GM19455 (cell line): ENCODE measurements around the gene SNX10.
"Not testable (repeated sequence)": the region's sequence is repeated elsewhere in the genome, so short reads cannot be mapped to it uniquely, and the experiment has no call there.

Experiments
- ATAC-seq: cut with Tn5 transposase; IDR thresholded peaks from one replicate; pipeline ENCODE4 v1.9.1; 2021; ENCODE audit not compliant: unreplicated experiment

Gene SNX10

DNA sequence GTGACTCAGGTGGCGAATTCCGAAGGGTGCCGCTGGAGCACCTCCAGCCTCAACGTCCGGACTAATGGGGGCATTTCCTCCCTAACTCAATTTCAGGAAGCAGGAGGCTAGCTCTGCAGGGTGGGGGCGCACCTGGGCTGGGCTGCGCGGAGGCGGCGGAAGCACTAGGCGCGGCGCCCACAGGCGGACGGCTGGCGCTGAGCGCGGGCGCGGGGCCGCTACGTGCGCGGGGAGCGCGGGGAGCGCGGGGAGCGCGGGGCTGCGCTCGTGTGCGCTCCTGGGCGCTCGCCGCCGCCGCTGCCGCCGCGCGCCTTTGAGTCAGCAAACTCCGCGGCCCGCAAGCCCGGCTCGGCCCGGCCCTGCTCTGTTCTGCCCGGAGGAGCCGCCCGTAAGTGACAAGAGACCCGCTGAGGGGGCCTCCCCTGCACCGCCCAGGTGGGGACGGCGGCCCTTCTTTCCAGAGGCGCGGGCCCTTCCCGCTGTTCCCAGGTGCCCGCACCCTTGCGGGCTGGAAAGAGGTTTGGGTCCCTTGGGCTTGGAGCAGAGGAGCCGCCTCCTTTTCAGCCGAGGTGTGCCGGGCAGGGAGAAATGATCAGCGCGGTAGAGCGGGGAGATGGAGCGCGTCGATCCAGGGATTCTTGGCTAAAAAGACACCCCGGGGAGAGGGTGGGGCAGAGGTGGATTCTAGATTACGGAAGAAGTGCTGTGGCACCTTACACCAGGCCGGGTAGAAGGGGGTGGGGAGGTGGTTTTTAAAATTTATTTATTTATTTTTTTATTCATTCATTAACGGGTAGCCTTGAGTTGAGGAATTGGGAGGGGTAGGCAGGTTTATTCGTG is at the start of gene SNX10:
Gene SNX10 (plus strand): TSS at position 164 of the 840 bp plus-strand sequence. CDS start 54,581 bp downstream, outside the sequence.
- peak; percentile 79 for ATAC-seq

DNA sequence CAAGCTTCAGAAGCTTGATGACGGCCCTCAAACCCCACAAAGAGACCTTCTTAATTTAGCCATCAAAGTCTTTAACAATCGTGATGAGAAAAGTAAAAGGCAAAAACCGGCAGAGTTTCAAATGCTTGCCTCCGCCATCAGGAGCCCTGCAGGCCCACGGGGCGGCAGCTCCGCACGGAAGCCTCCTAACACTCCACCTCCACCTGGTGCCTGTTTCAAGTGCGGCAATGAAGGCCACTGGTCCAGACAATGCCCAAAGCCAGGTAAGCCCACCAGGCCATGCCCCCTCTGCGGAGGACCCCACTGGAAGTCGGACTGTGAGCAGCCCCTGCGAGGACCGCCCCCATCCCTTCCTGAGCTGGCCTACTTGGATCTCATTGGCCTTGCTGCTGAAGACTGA is 46.5 kb upstream of the SNX10 start:
- ATAC-seq: no peak

DNA sequence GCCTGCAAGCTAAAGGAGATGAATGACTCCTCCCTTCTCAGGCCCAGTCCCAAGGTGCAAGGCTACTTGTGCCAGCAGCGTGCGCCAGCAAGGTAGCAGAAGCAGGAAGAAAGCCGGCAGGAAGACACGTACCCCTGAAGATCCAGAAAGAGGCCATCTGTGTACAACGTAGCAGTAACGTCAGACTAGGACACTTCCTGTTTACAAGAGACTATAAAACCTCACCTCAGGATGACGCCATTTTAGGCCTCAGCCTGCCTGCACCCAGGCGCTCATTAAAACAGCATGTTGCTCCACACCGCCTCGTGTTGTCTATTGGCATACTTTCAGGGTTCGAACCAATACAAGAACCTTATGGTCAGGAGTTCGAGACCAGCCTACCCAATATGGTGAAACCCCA is 41.4 kb upstream of the SNX10 start:
- no peak for ATAC-seq

DNA sequence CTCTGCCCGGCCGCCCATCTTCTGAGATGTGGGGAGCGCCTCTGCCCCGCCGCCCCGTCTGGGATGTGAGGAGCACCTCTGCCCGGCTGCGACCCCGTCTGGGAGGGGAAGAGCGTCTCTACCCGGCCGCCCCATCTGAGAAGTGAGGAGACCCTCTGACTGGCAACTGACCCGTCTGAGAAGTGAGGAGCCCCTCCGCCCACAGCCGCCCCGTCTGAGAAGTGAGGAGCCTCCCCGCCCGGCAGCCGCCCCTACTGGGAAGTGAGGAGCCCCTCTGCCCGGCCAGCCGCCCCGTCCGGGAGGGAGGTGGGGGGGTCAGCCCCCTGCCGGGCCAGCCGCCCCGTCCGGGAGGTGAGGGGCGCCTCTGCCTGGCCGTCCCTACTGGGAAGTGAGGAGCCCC is 29.8 kb upstream of the SNX10 start:
- ATAC-seq: not testable (repeated sequence)

- ATAC-seq: no peak
These were observed 26.6 kb upstream of the SNX10 start for GRCh38 chr7:26265065-26265464.

GRCh38 chr7:26265499-26266075 is 26.1 kb upstream of the SNX10 start:
- no peak for ATAC-seq

DNA sequence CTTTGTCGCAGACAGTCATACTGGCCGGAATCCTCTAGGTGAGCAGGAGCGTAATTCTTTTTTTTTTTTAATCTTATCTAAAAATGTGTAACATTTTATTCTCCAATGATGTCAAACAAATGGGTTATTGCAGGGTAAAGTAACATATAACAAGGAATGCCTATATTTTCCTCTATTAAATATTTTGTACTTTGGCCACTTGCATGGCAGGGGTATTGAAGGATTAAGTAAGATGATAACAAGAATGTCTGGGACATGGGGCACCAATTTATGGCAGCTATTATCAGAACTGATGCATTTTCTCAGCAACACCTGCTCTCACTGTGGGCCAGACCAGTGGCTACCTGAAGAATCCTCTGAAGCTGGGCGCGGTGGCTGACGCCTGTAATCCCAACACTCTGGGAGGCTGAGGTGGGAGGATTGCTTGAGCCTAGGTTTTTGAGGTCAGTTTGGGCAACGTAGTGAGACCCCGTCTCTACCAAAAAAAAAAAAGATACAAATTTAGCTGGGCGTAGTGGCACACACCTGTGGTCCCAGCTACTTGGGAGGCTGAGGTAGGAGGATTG is 24.0 kb upstream of the SNX10 start:
- ATAC-seq: no peak

DNA sequence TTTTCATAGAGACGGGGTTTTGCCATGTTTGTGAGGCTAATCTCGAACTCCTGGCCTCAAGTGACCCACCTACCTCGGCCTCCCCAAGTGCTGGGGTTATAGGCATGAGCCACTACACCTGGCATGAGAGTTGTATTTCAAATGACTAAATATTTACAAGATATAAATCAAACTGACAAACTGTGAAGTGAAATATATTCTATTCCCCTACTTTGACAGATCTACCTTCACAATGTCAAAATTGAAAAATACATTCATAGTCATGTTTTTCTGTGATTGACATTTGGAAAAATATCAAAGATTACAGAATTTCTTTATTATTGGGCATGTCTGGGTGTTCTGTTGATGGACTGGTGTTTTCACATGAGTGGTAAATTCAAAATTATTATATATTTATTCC is 16.4 kb upstream of the SNX10 start:
- ATAC-seq: no peak

- ATAC-seq: no peak
These were observed 12.9 kb upstream of the SNX10 start for GRCh38 chr7:26278770-26279169.

DNA sequence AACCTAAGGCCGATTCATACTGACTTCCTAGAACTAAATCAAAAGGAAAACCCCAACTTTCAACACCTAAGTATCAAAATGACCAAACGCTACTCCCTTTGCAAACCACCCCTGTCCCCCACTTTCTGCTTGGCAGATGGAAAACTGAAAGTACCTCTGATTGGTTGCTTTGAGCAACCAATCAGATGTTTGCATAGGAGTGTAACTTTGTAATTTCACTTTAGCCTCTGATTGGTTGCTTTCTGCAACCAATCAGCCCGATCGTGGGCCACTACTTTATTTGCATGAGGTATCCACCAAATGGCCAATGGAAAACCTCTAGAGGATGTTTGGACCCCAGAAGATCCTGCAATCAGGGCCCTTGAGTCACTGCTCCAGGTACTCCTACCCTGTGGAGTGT is 12.3 kb upstream of the SNX10 start:
- no peak for ATAC-seq

DNA sequence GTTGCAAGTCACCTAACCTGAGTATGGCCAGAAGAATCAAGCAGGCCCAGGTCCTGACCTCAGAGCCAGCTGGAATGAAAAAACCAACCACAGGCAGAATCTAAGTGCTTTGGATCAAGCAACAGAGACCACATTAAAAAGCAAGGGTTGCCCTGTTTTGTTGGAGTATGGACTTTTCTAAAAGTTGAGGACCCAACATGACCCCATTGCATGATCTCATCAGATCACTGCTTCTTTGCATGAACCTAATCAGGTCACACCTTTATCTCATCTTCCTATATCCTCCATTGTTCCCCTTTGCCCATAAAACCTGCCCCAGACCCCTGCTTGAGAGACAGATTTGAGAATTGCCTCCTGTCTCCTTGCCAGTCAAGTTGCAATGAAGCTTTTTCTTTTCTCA is 11.6 kb upstream of the SNX10 start:
- no peak for ATAC-seq

DNA sequence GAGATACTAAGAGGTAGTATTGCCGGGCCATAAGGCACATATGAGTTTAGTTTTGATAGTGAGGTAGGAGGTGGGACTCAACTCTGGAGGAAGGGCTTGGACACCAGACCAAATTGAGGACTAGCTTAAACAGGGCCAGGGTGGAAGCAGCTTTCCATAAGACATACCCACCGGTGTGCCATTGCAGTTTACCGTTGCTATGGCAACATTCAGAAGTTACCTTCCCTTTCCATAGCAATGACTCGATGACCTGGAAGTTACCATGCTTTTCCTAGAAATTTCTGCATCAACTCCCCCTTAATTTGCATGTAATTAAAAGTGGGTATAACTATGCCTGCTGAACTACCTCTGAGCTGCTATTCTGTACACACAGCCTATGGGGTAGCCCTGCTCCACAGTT is 10.9 kb upstream of the SNX10 start:
- no peak for ATAC-seq

- ATAC-seq: no peak
These were observed 7.2 kb upstream of the SNX10 start for GRCh38 chr7:26284477-26284876.

DNA sequence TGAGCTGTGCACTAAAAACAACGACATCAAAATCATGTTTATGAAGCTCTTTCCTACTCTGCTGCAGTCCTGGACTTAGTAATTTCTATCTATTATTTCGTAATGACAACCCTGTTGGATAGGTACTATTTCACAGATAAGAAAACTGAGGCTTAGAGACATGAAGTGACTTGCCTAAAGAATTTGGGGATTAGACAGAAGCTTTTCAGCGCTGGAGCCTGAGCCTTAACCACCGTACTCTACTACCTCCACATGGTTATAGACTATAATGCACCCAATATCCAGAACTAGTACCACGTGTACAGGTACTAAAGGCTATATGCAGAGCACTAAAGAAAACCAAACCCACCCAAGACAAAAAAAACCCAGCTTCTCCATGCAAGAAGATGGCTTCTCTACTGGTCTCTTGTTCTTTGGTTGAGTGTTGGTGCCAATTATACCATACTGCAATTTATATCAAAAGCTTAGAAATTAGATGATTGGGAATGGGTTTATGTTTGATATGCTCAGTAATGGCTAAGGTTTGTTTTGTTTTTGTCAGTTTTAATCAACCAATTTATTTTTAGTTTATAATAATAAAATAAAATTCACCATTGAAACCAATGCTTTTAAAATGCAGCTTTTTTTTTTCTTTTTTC is 6.5 kb upstream of the SNX10 start:
- no peak for ATAC-seq

DNA sequence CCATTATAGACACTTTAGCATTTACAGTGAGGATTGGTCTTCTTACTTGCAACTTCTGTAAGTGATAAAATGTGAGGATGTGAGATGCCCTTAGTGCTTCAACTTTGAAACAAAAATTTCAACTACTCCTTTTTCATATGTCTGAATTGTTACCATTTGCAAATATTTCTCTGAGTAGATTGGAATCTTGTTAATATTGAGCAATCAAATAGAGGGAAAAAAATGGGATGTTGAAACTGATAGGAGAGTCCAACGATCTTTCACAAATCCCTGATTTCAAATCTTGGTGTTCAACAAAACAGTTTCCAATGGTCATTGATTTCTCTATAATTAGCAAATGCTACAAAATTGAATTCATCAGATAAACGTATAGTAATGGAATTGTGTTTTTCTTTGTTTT is 5.5 kb upstream of the SNX10 start:
- ATAC-seq: no peak

DNA sequence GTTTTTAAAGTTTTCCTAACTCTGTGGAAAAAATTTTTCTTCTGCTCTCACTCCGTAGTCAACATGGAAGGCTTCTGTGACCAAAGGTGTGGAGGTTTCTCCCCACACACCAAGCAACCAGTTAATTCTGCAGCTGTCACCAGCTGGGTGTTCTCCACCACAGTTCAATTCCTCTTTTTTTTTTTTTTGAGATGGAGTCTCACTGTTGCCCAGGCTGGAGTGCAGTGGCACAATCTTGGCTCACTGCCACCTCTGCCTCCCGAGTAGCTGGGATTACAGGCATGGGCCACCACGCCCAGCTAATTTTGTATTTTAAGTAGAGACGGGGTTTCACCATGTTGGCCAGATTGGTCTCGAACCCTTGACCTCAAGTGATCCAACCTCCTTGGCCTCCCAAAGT is 3.5 kb upstream of the SNX10 start:
- ATAC-seq: not testable (repeated sequence)

DNA sequence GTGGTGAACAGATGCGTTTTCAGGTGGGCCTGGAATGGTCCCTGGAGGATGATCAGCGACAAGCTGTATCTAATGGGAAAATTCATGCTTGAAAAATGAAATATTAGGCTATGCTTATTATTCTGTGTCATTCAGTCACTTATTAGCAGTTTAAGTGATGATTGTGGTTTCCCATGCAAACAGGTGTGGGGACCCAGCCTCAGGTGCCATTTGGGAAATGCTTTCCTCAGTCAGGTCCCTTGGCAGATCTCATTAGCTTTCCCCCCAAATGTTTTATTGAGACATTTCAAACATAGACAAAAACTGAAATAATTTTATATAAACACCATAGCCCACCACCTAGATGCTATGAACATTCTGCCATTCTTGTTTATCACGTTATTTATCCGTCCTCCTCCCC is 411 bp upstream of the SNX10 start:
- no peak for ATAC-seq

- ATAC-seq: no peak
These were observed 1.3 kb downstream of the SNX10 start for GRCh38 chr7:26292768-26293560.

- peak; percentile 49 for ATAC-seq
These were observed 2.1 kb downstream of the SNX10 start for GRCh38 chr7:26293569-26294308.

GRCh38 chr7:26295015-26295414 is 3.4 kb downstream of the SNX10 start:
- ATAC-seq: no peak
